Measurements from ENCODE around the gene RNF144B.

The RNF144B gene

GRCh38 chr6:18388942-18389341 lies 1.8 kb downstream of the RNF144B start:
- H3K27me3 ChIP-seq (ENCODE audit: control insufficient read depth, low read length), result no peaks in the 10 kb centered on the region
- no peak for TF ChIP-seq EZH2phosphoT487 (IDR thresholded peaks at IDR 0.05; ENCODE audit: borderline replicate concordance, low read length)
- no peak for TF ChIP-seq CTCF (IDR thresholded peaks at IDR 0.05; ENCODE audit: low read depth, low read length, poor library complexity, severe bottlenecking)
- peaks cover 4% of the 10 kb centered on the region; the same call in 1 of the 2 replicates for H3K9me3 ChIP-seq (ENCODE audit: control insufficient read depth, insufficient read depth, low read length)
- H4K20me1 ChIP-seq (ENCODE audit: control insufficient read depth, insufficient read depth, low read depth, low read length), result peaks cover 11% of the 10 kb centered on the region; the same call in 1 of the 2 replicates
- H3F3A ChIP-seq (ENCODE audit: control insufficient read depth, insufficient read depth), result peaks cover 24% of the 10 kb centered on the region
- H3K4me1 ChIP-seq (ENCODE audit: control insufficient read depth, low read length), result peaks cover 64% of the 10 kb centered on the region
- peak overlapping the region; percentile 88 for H3K4me3 ChIP-seq (ENCODE audit: low read length)
- H3K4me2 ChIP-seq (ENCODE audit: low read length), result peak overlapping the region; percentile 75
- H3K36me3 ChIP-seq (ENCODE audit: control insufficient read depth, low read length), result peaks cover 62% of the 10 kb centered on the region
- peaks cover 79% of the 10 kb centered on the region for H3K79me2 ChIP-seq (ENCODE audit: control insufficient read depth, low read length)
- no peaks in the 10 kb centered on the region for H3K9me2 ChIP-seq (replicated peaks; ENCODE audit: control insufficient read depth, low read length)
- H3K27ac ChIP-seq (ENCODE audit: low read depth, low read length), result peak overlapping the region; percentile 81

- peaks cover 67% of the 10 kb centered on the region for H3K36me3 ChIP-seq (ENCODE audit: control insufficient read depth, low read length)
- H3K9me2 ChIP-seq (replicated peaks; ENCODE audit: control insufficient read depth, low read length), result no peaks in the 10 kb centered on the region
- H3K27me3 ChIP-seq (ENCODE audit: control insufficient read depth, low read length), result no peaks in the 10 kb centered on the region
- peaks cover 24% of the 10 kb centered on the region for H3F3A ChIP-seq (ENCODE audit: control insufficient read depth, insufficient read depth)
- peaks cover 2% of the 10 kb centered on the region; the same call in 1 of the 2 replicates for H3K9me3 ChIP-seq (ENCODE audit: control insufficient read depth, insufficient read depth, low read length)
- H4K20me1 ChIP-seq (ENCODE audit: control insufficient read depth, insufficient read depth, low read depth, low read length), result peaks cover 11% of the 10 kb centered on the region; the same call in 1 of the 2 replicates
- peak overlapping the region; percentile 75 for H3K4me2 ChIP-seq (ENCODE audit: low read length)
- TF ChIP-seq CTCF (IDR thresholded peaks at IDR 0.05; ENCODE audit: low read depth, low read length, poor library complexity, severe bottlenecking) (no peak), EZH2phosphoT487 (IDR thresholded peaks at IDR 0.05; ENCODE audit: borderline replicate concordance, low read length) (no peak)
- H3K4me3 ChIP-seq (ENCODE audit: low read length), result peak overlapping the region; percentile 88
- H3K4me1 ChIP-seq (ENCODE audit: control insufficient read depth, low read length), result peaks cover 64% of the 10 kb centered on the region
- peak overlapping the region; percentile 81 for H3K27ac ChIP-seq (ENCODE audit: low read depth, low read length)
- H3K79me2 ChIP-seq (ENCODE audit: control insufficient read depth, low read length), result peaks cover 84% of the 10 kb centered on the region
These were observed 2.3 kb downstream of the RNF144B start for GRCh38 chr6:18389479-18389878.

- Histone ChIP-seq H3K79me2 (ENCODE audit: control insufficient read depth, low read length) (peaks cover 94% of the 10 kb centered on the region), H3K36me3 (ENCODE audit: control insufficient read depth, low read length) (peaks cover 77% of the 10 kb centered on the region), H3F3A (ENCODE audit: control insufficient read depth, insufficient read depth) (peaks cover 21% of the 10 kb centered on the region), H3K4me1 (ENCODE audit: control insufficient read depth, low read length) (peaks cover 64% of the 10 kb centered on the region), H3K9me3 (ENCODE audit: control insufficient read depth, insufficient read depth, low read length) (no peaks in the 10 kb centered on the region), H3K4me2 (ENCODE audit: low read length) (peak overlapping the region; percentile 75), H3K27ac (ENCODE audit: low read depth, low read length) (peak overlapping the region; percentile 81), H3K9me2 (replicated peaks; ENCODE audit: control insufficient read depth, low read length) (no peaks in the 10 kb centered on the region), H3K4me3 (ENCODE audit: low read length) (peak overlapping the region; percentile 88), H4K20me1 (ENCODE audit: control insufficient read depth, insufficient read depth, low read depth, low read length) (peaks cover 17% of the 10 kb centered on the region), H3K27me3 (ENCODE audit: control insufficient read depth, low read length) (no peaks in the 10 kb centered on the region)
- TF ChIP-seq EZH2phosphoT487 (IDR thresholded peaks at IDR 0.05; ENCODE audit: borderline replicate concordance, low read length), result no peak
- TF ChIP-seq CTCF (IDR thresholded peaks at IDR 0.05; ENCODE audit: low read depth, low read length, poor library complexity, severe bottlenecking), result no peak
These were observed 3.3 kb downstream of the RNF144B start for GRCh38 chr6:18390476-18390875.
